K562 (cell line): ENCODE data around the gene DGCR2. TPM values are rescaled to one million over a fixed set of nuclear protein-coding genes. Genes with fewer than 3 reads are reported as not detected.

Experiments
- CEBPG ChIP-seq, 3 experiments: fragments of 200-800 bp in 1 of 3; sonication (Bioruptor generic) in 1 of 3; sonication (generic) in 1 of 3; formaldehyde crosslinking in 1 of 3; IDR thresholded peaks in 2 of 3; conservative IDR thresholded peaks in 1 of 3; 2 replicates each; pipeline versions ENCODE4 v1.6.1 to v1.8.0; 2016 to 2022; ENCODE audit warnings: missing compliant biosample characterization in 2 of 3, missing genetic modification characterization in 2 of 3, mild to moderate bottlenecking in 1 of 3, missing genetic modification reagents in 1 of 3
- EP300 ChIP-seq: IDR thresholded peaks from 2 replicates; pipeline ENCODE4 v1.6.1; 2012; ENCODE audit warnings: low read length, improper control_type of control experiment
- ESRRA ChIP-seq: fragments of 450-650 bp; IDR thresholded peaks from 2 replicates; pipeline ENCODE4 v1.6.1; 2014; ENCODE audit warnings: low read depth, mild to moderate bottlenecking, moderate library complexity, borderline replicate concordance
- GATA2 ChIP-seq: sonication (generic); formaldehyde crosslinking; IDR thresholded peaks from 2 replicates; pipeline ENCODE4 v1.4.0; 2020; ENCODE audit warnings: mild to moderate bottlenecking, missing genetic modification reagents
- GATAD2A ChIP-seq: fragments of 450-650 bp; IDR thresholded peaks from 2 replicates; pipeline ENCODE4 v1.6.1; 2017
- GTF2E2 ChIP-seq: fragments of 200-800 bp; sonication (Bioruptor generic); IDR thresholded peaks from 2 replicates; pipeline ENCODE4 v1.6.1; 2016; ENCODE audit warnings: missing genetic modification characterization, missing compliant biosample characterization
- MYC ChIP-seq, 2 experiments: fragments of 250-450 bp in 1 of 2; sonication (Bioruptor Pico) in 1 of 2; IDR thresholded peaks; 2 replicates each; pipeline versions ENCODE4 v1.5.1 to v1.6.1; 2012 to 2021; ENCODE audit warnings: low read depth in 2 of 2, borderline replicate concordance in 1 of 2, improper control_type of control experiment in 1 of 2, low read length in 1 of 2, mild to moderate bottlenecking in 1 of 2, moderate library complexity in 1 of 2
- NR1H2 ChIP-seq: sonication (generic); formaldehyde crosslinking; IDR thresholded peaks from 2 replicates; pipeline ENCODE4 v1.4.0; 2020; ENCODE audit warnings: mild to moderate bottlenecking, missing genetic modification reagents
- NR2C2 ChIP-seq, 2 experiments: fragments of 200-800 bp in 1 of 2; sonication (Bioruptor generic) in 1 of 2; sonication (generic) in 1 of 2; formaldehyde crosslinking in 1 of 2; IDR thresholded peaks; 2 replicates each; pipeline versions ENCODE4 v1.6.1 to v1.8.0; 2016 to 2022; ENCODE audit warnings: mild to moderate bottlenecking in 1 of 2, missing compliant biosample characterization in 1 of 2, missing genetic modification characterization in 1 of 2, missing genetic modification reagents in 1 of 2
- POLR3A ChIP-seq: IDR thresholded peaks from 2 replicates; pipeline ENCODE4 v1.6.1; 2011; ENCODE audit warnings: borderline replicate concordance, mild to moderate bottlenecking, moderate library complexity; ENCODE audit not compliant: insufficient read length, insufficient read depth; ENCODE audit errors: extremely low read depth
- ZNF253 ChIP-seq: fragments of 250-450 bp; sonication (Bioruptor Pico); conservative IDR thresholded peaks from 2 replicates; pipeline ENCODE4 v1.6.1; 2021; ENCODE audit warnings: mild to moderate bottlenecking
- ZNF263 ChIP-seq: sonication (generic); formaldehyde crosslinking; IDR thresholded peaks from 2 replicates; pipeline ENCODE4 v1.8.0; 2022; ENCODE audit warnings: mild to moderate bottlenecking, missing genetic modification reagents, borderline replicate concordance
- ZSCAN29 ChIP-seq: fragments of 450-650 bp; IDR thresholded peaks from 2 replicates; pipeline ENCODE4 v1.6.1; 2017
- polyA plus RNA-seq, 8 experiments: library from polyadenylated mRNA; depleted of rRNA in 4 of 8; stranded (reverse) in 5 of 8; unstranded in 3 of 8; fragments of >200 nt; fragmentation: Nextera tagmentation in 2 of 8; fragmentation: Illumina TruSeq in 1 of 8; extraction: Ambion mirVana in 2 of 8; extraction: Trizol in 1 of 8; gene quantifications; 2 replicates each; pipeline versions ENCODE4 v1.2.1 to v1.2.3, GENCODE V29; 2011 to 2014; ENCODE audit warnings: inconsistent platforms in 1 of 8, missing spikeins in 1 of 8
- total RNA-seq, 7 experiments: library from RNA; depleted of rRNA in 6 of 7; stranded (reverse); fragments of >200 nt in 6 of 7; fragmentation: Illumina TruSeq in 2 of 7; extraction: Trizol in 2 of 7; gene quantifications; 2 replicates each; pipeline versions ENCODE4 v1.2.1 to v1.2.3, GENCODE V29; 2011 to 2021; ENCODE audit warnings: low replicate concordance in 1 of 7
- TF ChIP-seq, protein P1 (sequence below): fragments of 250-450 bp; sonication (Bioruptor Pico); IDR thresholded peaks from 2 replicates; pipeline ENCODE4 v1.5.0; 2021; ENCODE audit warnings: mild to moderate bottlenecking, borderline replicate concordance
- TF ChIP-seq, protein P2 (sequence below): fragments of 450-650 bp; formaldehyde crosslinking; IDR thresholded peaks from 2 replicates; pipeline ENCODE4 v1.4.0; 2020; ENCODE audit warnings: mild to moderate bottlenecking, moderate library complexity
- TF ChIP-seq, protein P3 (sequence below): fragments of 450-650 bp; formaldehyde crosslinking; IDR thresholded peaks from 2 replicates; pipeline ENCODE4 v1.4.0; 2020; ENCODE audit warnings: mild to moderate bottlenecking, mixed read lengths
- TF ChIP-seq, protein P4 (sequence below): fragments of 200-400 bp; formaldehyde crosslinking; IDR thresholded peaks from 2 replicates; pipeline ENCODE4 v1.6.1; 2017; ENCODE audit warnings: mild to moderate bottlenecking, low read depth, low read length, moderate library complexity

DGCR2 gene
- total and polyA plus RNA-seq, 9 of the 15 experiments (the other 6 are each of a cell fraction or from before 2014, with no cell fraction given) = 0.69 to 101 (median 56.4) TPM

DNA sequence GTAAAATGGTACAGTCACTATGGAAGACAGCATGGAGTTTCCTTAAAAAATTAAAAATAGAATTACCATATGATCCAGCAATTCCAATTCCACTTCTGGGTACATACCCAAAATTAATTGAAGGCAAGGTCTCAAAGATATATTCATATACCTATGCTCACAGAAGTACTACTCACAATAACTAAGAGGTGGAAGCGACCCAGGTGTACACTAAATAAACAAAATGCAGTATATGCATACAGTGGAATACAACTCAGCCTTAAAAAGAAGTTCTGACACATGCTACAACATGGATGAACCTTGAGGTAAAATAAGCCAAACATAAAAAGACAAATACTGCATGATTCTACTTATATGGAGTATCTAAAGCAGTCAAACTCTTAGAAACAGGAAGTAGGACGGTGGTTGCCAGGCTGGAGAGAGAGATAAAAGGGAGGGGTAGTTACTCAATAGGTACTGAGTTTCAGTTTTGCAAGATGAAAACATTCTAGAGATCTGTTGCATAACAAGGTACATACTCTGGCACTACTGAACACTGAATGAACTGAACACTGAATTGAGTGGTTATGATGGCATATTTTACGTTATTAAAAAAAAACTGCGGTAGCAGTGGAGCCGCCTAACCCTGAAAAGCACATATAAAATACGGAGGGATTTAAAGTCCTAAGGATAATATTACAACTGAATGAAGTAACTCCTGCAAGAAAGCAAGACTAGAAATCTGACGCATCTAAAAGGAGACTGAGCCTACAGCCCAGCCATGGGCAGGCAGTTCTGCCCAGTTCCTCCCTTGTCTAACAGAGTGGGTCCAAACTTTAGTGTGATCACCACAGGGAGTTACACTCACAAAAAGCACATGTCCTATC is 12.8 kb downstream of the DGCR2 start (continued):
- TF ChIP-seq, protein P1, sequence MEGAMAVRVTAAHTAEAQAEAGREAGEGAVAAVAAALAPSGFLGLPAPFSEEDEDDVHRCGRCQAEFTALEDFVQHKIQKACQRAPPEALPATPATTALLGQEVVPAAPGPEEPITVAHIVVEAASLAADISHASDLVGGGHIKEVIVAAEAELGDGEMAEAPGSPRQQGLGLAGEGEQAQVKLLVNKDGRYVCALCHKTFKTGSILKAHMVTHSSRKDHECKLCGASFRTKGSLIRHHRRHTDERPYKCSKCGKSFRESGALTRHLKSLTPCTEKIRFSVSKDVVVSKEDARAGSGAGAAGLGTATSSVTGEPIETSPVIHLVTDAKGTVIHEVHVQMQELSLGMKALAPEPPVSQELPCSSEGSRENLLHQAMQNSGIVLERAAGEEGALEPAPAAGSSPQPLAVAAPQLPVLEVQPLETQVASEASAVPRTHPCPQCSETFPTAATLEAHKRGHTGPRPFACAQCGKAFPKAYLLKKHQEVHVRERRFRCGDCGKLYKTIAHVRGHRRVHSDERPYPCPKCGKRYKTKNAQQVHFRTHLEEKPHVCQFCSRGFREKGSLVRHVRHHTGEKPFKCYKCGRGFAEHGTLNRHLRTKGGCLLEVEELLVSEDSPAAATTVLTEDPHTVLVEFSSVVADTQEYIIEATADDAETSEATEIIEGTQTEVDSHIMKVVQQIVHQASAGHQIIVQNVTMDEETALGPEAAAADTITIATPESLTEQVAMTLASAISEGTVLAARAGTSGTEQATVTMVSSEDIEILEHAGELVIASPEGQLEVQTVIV = no peak
- no peak for TF ChIP-seq CEBPG (CRISPR knock-in tag; IDR thresholded peaks at IDR 0.05)
- TF ChIP-seq CEBPG (tag; conservative IDR thresholded peaks at IDR 0.05 in 1 of 2, IDR thresholded peaks at IDR 0.05 in 1 of 2) = peak; percentile 99 to 100
- TF ChIP-seq, protein P2, sequence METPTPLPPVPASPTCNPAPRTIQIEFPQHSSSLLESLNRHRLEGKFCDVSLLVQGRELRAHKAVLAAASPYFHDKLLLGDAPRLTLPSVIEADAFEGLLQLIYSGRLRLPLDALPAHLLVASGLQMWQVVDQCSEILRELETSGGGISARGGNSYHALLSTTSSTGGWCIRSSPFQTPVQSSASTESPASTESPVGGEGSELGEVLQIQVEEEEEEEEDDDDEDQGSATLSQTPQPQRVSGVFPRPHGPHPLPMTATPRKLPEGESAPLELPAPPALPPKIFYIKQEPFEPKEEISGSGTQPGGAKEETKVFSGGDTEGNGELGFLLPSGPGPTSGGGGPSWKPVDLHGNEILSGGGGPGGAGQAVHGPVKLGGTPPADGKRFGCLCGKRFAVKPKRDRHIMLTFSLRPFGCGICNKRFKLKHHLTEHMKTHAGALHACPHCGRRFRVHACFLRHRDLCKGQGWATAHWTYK (CRISPR knock-in tag) = 0 out of 2 replicates have a peak, but pooled peaks have one; percentile 60
- TF ChIP-seq, protein P3, sequence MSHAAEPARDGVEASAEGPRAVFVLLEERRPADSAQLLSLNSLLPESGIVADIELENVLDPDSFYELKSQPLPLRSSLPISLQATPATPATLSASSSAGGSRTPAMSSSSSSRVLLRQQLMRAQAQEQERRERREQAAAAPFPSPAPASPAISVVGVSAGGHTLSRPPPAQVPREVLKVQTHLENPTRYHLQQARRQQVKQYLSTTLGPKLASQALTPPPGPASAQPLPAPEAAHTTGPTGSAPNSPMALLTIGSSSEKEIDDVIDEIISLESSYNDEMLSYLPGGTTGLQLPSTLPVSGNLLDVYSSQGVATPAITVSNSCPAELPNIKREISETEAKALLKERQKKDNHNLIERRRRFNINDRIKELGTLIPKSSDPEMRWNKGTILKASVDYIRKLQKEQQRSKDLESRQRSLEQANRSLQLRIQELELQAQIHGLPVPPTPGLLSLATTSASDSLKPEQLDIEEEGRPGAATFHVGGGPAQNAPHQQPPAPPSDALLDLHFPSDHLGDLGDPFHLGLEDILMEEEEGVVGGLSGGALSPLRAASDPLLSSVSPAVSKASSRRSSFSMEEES (CRISPR knock-in tag) = no peak
- peak; percentile 33; the same call in 1 of the 2 replicates for TF ChIP-seq ESRRA
- peak; percentile 59; the same call in 1 of the 2 replicates for TF ChIP-seq MYC (IDR thresholded peaks at IDR 0.05; ENCODE audit: low read depth, low read length)
- TF ChIP-seq MYC (CRISPR knock-in tag; IDR thresholded peaks at IDR 0.05; ENCODE audit: borderline replicate concordance, low read depth) = no peak; the same call in 1 of the 2 replicates
- TF ChIP-seq GTF2E2 (tag) = no peak
- no peak for TF ChIP-seq ZNF263 (CRISPR knock-in tag)
- TF ChIP-seq, protein P4, sequence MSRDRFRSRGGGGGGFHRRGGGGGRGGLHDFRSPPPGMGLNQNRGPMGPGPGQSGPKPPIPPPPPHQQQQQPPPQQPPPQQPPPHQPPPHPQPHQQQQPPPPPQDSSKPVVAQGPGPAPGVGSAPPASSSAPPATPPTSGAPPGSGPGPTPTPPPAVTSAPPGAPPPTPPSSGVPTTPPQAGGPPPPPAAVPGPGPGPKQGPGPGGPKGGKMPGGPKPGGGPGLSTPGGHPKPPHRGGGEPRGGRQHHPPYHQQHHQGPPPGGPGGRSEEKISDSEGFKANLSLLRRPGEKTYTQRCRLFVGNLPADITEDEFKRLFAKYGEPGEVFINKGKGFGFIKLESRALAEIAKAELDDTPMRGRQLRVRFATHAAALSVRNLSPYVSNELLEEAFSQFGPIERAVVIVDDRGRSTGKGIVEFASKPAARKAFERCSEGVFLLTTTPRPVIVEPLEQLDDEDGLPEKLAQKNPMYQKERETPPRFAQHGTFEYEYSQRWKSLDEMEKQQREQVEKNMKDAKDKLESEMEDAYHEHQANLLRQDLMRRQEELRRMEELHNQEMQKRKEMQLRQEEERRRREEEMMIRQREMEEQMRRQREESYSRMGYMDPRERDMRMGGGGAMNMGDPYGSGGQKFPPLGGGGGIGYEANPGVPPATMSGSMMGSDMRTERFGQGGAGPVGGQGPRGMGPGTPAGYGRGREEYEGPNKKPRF = no peak
- TF ChIP-seq GATA2 (CRISPR knock-in tag) = no peak
- no peak for TF ChIP-seq NR2C2 (CRISPR knock-in tag; IDR thresholded peaks at IDR 0.05)
- no peak; the same call in 1 of the 2 replicates for TF ChIP-seq NR2C2 (tag; IDR thresholded peaks at IDR 0.05)
- TF ChIP-seq GATAD2A = no peak
- TF ChIP-seq ZNF253 (CRISPR knock-in tag) = no peak
- TF ChIP-seq POLR3A = peak; percentile 24
- TF ChIP-seq ZSCAN29 = no peak
- peak; percentile 96 for TF ChIP-seq EP300
- TF ChIP-seq NR1H2 (CRISPR knock-in tag) = no peak
